GM21423 (cell line): ENCODE data around the gene CCDC177.

Source experiments
- ATAC-seq: cut with Tn5 transposase; IDR thresholded peaks from one replicate; pipeline ENCODE4 v1.9.1; 2021; ENCODE audit warnings: mild to moderate bottlenecking, moderate library complexity; ENCODE audit not compliant: unreplicated experiment

CCDC177 gene

GRCh38 chr14:69569859-69570258 is 4.8 kb downstream of the CCDC177 start:
- ATAC-seq = no peak

GRCh38 chr14:69567563-69567962 is 7.1 kb downstream of the CCDC177 start:
- no peak for ATAC-seq

DNA sequence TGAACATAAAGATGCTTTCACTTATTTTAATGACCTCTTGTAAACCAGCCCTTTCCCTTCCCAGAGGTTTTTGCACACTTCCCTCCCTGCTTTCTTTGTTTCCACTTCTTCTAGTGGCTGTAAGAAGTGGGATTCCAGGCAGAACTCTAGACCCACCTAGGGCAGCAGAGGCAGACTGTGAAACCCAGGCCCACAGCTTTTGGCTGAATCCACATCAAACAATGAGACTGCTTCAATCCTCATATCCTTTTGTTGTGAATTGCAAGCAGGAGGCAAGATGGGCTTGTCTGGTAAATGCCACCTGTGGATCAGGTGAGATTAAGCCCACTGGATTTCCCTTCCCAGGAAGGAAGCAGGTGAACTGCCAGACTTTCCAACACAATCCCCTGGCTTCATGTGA is 12.8 kb downstream of the CCDC177 start:
- no peak for ATAC-seq

GRCh38 chr14:69560826-69561225 is 13.8 kb downstream of the CCDC177 start:
- ATAC-seq = no peak

DNA sequence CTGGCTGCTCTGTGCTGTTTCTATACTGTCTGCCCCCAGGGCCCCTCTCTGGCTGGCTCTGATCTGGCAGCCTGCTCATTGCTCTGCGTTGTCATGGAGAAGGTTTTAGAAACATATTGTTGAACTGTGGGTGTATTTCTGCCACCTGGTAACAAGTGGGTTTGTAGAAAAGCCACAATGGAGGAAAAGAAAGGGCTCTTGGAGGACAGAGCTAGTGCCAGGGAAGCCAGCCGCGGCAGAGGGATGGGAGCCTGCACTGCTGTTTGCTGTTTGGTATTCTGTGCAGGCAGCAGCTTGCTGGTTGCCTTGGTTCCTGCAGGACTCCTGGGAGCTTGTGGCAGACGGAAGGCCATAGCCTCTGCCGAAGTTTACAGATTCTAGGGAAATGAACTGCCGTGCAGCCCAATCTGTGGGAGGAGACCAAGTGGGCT is 15.1 kb downstream of the CCDC177 start:
- no peak for ATAC-seq

GRCh38 chr14:69558774-69559173 is 15.9 kb downstream of the CCDC177 start:
- ATAC-seq = no peak

DNA sequence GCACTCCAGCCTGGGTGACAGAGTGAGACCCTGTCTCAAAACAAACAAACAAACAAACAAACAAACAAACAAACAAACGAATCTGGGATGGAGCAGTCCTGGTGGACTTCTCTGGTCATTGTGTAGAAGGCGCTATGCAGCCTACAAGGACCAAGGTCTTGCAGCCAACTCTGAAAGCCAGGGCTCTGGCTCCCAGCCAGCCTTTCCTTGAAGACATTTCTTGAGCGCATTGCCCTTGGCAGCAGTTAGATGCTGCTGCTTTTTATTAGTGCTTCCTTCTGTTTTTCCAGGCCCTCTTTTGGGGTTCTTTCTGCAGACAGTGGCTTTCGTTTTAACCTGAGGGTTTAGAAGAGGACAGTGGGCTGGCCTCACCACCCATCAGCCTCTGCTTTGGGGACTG is 20.2 kb downstream of the CCDC177 start:
- no peak for ATAC-seq

DNA sequence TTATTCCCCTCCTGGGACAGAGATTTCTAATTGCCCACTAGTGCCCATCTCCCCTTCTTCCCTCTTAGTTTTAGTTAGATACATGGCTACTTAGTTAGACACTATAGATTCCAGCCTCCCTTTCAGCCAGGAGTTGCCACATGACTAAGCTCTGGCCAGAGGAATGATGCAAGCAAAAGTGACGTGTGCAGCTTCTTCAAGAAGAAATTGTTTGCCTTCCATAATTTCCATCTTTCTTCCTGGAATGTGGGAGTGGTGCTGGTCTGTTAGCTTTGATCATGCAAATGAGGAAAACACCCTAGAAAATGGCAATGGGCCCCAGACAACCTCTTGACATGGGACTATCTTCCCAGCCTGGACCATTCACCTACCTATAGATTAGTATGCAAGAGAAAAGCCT is 21.4 kb downstream of the CCDC177 start:
- no peak for ATAC-seq

- no peak for ATAC-seq
Observed at GRCh38 chr14:69551511-69551910, 23.2 kb downstream of the CCDC177 start.

- ATAC-seq = no peak
Observed at GRCh38 chr14:69548566-69548965, 26.1 kb downstream of the CCDC177 start.

GRCh38 chr14:69547701-69548348 is 26.8 kb downstream of the CCDC177 start:
- ATAC-seq = no peak

GRCh38 chr14:69543341-69544115 is 31.1 kb downstream of the CCDC177 start:
- no peak for ATAC-seq

GRCh38 chr14:69542311-69542710 is 32.4 kb downstream of the CCDC177 start:
- ATAC-seq = no peak

- ATAC-seq = no peak
Observed at GRCh38 chr14:69540654-69541335, 33.9 kb downstream of the CCDC177 start.

DNA sequence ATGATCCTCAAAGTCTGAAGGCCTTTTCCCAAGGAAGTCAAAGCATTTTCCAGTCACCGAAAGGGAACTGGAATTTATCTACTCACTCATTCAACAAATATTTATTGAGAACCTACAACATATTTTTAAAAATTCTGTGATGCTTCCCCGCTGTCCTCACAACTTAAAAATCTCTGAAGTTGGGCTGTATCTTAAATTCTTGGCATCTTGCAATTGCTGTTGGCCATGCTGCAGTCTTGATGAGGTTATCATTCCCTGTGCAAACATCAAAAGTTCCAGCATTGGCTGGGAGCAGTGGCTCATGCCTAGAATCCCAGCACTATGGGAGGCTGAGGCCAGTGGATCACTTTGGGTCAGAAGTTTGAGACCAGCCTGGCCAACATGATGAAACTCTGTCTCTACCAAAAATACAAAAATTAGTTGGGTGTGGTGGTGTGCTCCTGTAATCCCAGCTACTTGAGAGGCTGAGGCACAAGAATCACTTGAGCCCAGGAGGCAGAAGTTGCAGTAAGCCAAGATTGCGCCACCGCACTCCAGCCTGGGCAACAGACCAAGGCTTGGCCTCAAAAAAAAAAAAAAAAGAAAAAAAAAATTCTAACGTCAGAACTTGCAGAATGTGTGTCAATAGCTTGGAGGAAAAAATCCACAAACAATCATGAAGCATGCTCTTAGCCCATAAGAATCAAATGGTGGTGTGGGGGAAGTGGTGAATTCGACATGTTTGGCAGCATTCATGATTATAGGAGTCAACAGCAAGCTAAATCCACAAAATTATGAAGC is 34.9 kb downstream of the CCDC177 start:
- no peak for ATAC-seq

- ATAC-seq = no peak
Observed at GRCh38 chr14:69538766-69539165, 35.9 kb downstream of the CCDC177 start.

DNA sequence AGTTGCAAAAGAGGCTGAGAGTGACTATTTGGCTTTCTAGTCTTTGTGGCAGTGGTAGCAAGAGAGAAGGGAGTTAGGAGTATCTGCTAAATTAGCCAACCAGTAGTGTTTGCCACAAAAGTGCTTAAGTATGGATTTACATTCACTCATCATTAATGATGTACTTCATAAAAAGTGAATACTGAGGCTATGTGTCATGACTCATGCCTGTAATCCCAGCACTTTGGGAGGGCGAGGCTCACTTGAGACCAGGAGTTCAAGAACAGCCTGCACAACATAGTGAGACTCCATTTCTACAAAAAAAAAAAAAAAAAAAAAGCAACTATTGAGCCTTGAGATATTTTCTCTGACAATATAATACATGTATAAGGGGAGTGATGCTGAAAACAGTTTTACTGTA is 36.8 kb downstream of the CCDC177 start:
- no peak for ATAC-seq

DNA sequence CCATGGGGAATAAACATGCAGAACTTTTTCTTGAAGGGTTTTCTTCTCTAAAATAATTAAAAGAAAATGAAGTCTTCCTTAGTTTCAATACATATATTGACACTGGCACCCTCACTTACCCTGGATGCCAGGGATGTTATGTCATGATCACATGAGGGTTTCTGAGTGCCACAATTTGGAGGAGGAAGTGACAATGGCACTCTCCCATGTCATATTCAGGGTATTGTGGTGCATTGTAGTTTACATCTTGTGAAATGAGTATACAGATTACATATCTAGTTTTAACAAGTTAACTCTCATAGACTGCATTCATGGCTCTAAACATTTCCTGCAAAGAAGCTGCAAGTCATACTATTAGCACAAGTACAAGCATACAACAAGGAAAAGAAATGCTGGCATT is 37.7 kb downstream of the CCDC177 start:
- ATAC-seq = no peak

DNA sequence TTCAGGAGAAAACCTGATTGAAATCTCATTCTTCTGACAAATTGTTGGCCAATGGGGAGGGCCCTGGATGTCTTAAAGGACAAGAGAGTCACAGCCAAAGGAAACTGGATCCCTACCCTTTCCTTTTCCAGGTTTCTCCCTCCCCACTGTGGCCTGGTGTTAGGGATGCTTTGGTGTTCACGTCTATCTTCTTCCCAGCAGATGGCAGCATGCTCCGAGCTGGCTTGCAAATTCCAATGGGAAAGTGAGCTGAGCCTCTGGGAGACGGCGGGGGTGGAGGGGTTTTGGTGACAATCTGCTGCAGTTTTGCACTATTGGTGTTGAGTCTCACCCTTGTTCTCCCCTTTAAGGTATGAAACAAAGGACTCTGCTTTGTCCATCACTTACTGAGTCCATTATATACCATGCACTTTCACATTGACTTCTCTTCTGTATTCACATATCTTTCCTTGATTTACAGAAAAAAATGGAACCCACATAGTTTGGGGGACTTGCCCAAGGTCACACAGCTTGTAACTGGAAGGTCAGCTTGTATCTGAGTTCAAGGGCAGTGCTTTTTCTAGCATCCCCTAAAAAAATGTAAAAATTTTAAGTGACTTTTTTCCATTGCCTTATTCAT is 39.3 kb downstream of the CCDC177 start:
- no peak for ATAC-seq

DNA sequence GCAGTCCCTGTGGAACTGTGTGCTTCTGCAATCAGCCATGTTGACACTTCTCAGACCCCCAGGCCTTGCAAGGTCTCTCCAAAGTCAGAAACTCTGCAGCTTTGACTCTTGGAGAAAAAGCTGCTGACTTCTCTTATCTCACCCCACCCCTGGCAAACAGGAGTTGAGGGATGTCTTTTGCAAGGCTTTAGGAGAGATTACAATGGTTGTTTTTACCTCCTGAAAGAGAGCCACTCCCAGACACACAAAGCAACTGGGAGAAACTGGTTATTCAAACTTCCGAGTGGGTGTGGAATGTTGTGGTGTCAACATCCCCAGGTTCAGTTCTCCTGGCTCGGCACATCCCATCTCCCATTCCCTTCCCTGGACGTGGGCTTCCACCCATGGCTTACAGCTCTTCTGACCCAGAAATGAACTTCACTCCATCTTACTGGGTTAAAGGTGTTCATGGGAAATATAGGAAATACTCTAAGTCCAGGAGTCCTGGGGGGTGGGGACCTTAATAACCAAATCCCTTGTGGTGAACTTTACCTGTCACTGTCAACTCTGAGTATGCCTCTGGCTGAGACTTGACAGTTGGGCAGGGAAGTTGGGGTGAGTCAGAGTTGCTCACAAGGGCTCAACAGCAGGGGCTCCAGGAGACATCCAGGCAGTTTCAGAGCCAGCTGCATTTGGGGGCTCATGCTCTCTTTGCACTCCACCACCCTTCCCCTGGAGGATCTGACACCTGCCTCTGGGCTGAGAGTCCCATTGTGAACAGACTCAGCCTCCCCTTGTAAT is 41.9 kb downstream of the CCDC177 start:
- ATAC-seq = no peak
